Measurements from ENCODE around the gene UBC. TPM values are rescaled to one million over a fixed set of nuclear protein-coding genes. Genes with fewer than 3 reads are reported as not detected.

The UBC gene
- total and polyA plus RNA-seq, 2 of the 4 experiments (the other 2 are of a cell fraction): 2,042 to 4,320 TPM

- Histone ChIP-seq H3K4me3 (ENCODE audit: insufficient read depth, low read depth, low read length) (no peak overlapping the region), H3K27ac (ENCODE audit: insufficient read depth, low read length) (no peak overlapping the region), H3K4me1 (ENCODE audit: control insufficient read depth, insufficient read depth, low read length) (no peaks in the 10 kb centered on the region), H2BK20ac (ENCODE audit: low read depth, low read length) (no peak overlapping the region), H2BK120ac (ENCODE audit: low read depth, low read length) (no peak overlapping the region), H3K9ac (ENCODE audit: low read depth, low read length) (no peak overlapping the region), H3K18ac (ENCODE audit: low read depth, low read length) (no peak overlapping the region), H3K56ac (ENCODE audit: extremely low read depth, insufficient read depth, low read length) (no peak overlapping the region), H4K91ac (ENCODE audit: insufficient read depth, low read depth, low read length) (no peak overlapping the region), H4K5ac (ENCODE audit: low read depth, low read length) (no peak overlapping the region), H3K23ac (ENCODE audit: low read depth, low read length) (no peak overlapping the region), H3K79me1 (ENCODE audit: low read depth in 1 of 2, low read length in 2 of 2) (no peaks in the 10 kb centered on the region), H2BK5ac (ENCODE audit: low read depth, low read length, poor library complexity, severe bottlenecking) (no peak overlapping the region), H2BK15ac (ENCODE audit: low read depth, low read length) (no peak overlapping the region), H3K9me3 (ENCODE audit: control insufficient read depth, insufficient read depth, low read length) (no peaks in the 10 kb centered on the region), H3K9me1 (ENCODE audit: insufficient read depth, low read length) (no peaks in the 10 kb centered on the region), H4K8ac (ENCODE audit: low read depth in 2 of 2, low read length in 2 of 2) (no peak overlapping the region), H3K27me3 (ENCODE audit: control insufficient read depth, insufficient read depth, low read length) (no peaks in the 10 kb centered on the region), H3K14ac (replicated peaks; ENCODE audit: low read depth, low read length) (no peak overlapping the region), H4K20me1 (ENCODE audit: insufficient read depth, low read length) (no peaks in the 10 kb centered on the region), H2AFZ (replicated peaks; ENCODE audit: low read length, poor library complexity) (no peak overlapping the region), H3K4ac (ENCODE audit: low read depth, low read length) (no peak overlapping the region), H2AK5ac (ENCODE audit: low read depth, low read length) (no peak overlapping the region), H3K36me3 (ENCODE audit: control insufficient read depth, insufficient read depth, low read length) (peaks cover 57% of the 10 kb centered on the region), H2AK9ac (replicated peaks; ENCODE audit: low read depth, low read length, poor library complexity) (no peak overlapping the region), H3K4me2 (ENCODE audit: low read depth, low read length) (no peak overlapping the region)
- ATAC-seq (ENCODE audit: low read depth) (no peak), DNase-seq (no peak)
- no CpG with 5 or more reads among the region's 29 CpGs for WGBS, 2 experiments (ENCODE audit: extremely low coverage in 2 of 2, insufficient read length in 1 of 2)
- ChIA-PET CTCF (no interaction called here), POLR2A (ENCODE audit: unreplicated experiment) (no interaction called here)
- dilution Hi-C loops (cut with HindIII; ENCODE audit: low sequenced_read_pairs, unreplicated experiment) (no loop called here), in situ Hi-C loops (cut with MboI; ENCODE audit: low sequenced_read_pairs) (no loop called here), intact Hi-C loops (cut with micrococcal nuclease) (no loop called here)
- no TSS peak for BruUV-seq (replicated peaks)
- TF ChIP-seq NFE2L2 (IDR thresholded peaks at IDR 0.05; ENCODE audit: low read depth, low read length) (no peak), FOS (IDR thresholded peaks at IDR 0.05; ENCODE audit: low read depth, low read length) (no peak), RAD21 (IDR thresholded peaks at IDR 0.05; ENCODE audit: low read length) (no peak), RCOR1 (IDR thresholded peaks at IDR 0.05; ENCODE audit: insufficient replicate concordance, low read length) (no peak), POLR2A (IDR thresholded peaks at IDR 0.05; ENCODE audit: low read depth, low read length) (no peak), SMC3 (IDR thresholded peaks at IDR 0.05; ENCODE audit: low read depth, low read length) (no peak), MAFK (IDR thresholded peaks at IDR 0.05; ENCODE audit: low read depth, low read length) (no peak), CHD1 (IDR thresholded peaks at IDR 0.05; ENCODE audit: low read depth, low read length) (no peak), MAZ (IDR thresholded peaks at IDR 0.05; ENCODE audit: borderline replicate concordance, low read depth, low read length) (no peak), BHLHE40 (IDR thresholded peaks at IDR 0.05; ENCODE audit: low read depth, low read length) (no peak), CEBPB (IDR thresholded peaks at IDR 0.05; ENCODE audit: low read depth, low read length) (no peak), RFX5 (IDR thresholded peaks at IDR 0.05; ENCODE audit: low read depth, low read length) (no peak), MXI1 (IDR thresholded peaks at IDR 0.05; ENCODE audit: borderline replicate concordance, low read depth, low read length) (no peak)
- TF ChIP-seq, protein P1, sequence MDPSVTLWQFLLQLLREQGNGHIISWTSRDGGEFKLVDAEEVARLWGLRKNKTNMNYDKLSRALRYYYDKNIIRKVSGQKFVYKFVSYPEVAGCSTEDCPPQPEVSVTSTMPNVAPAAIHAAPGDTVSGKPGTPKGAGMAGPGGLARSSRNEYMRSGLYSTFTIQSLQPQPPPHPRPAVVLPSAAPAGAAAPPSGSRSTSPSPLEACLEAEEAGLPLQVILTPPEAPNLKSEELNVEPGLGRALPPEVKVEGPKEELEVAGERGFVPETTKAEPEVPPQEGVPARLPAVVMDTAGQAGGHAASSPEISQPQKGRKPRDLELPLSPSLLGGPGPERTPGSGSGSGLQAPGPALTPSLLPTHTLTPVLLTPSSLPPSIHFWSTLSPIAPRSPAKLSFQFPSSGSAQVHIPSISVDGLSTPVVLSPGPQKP (IDR thresholded peaks at IDR 0.05; ENCODE audit: borderline replicate concordance, low read depth, low read length): no peak
- TF ChIP-seq, protein P2, sequence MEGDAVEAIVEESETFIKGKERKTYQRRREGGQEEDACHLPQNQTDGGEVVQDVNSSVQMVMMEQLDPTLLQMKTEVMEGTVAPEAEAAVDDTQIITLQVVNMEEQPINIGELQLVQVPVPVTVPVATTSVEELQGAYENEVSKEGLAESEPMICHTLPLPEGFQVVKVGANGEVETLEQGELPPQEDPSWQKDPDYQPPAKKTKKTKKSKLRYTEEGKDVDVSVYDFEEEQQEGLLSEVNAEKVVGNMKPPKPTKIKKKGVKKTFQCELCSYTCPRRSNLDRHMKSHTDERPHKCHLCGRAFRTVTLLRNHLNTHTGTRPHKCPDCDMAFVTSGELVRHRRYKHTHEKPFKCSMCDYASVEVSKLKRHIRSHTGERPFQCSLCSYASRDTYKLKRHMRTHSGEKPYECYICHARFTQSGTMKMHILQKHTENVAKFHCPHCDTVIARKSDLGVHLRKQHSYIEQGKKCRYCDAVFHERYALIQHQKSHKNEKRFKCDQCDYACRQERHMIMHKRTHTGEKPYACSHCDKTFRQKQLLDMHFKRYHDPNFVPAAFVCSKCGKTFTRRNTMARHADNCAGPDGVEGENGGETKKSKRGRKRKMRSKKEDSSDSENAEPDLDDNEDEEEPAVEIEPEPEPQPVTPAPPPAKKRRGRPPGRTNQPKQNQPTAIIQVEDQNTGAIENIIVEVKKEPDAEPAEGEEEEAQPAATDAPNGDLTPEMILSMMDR (conservative IDR thresholded peaks at IDR 0.05; ENCODE audit: low read depth, low read length): no peak
- TF ChIP-seq, protein P3, sequence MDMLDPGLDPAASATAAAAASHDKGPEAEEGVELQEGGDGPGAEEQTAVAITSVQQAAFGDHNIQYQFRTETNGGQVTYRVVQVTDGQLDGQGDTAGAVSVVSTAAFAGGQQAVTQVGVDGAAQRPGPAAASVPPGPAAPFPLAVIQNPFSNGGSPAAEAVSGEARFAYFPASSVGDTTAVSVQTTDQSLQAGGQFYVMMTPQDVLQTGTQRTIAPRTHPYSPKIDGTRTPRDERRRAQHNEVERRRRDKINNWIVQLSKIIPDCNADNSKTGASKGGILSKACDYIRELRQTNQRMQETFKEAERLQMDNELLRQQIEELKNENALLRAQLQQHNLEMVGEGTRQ (IDR thresholded peaks at IDR 0.05; ENCODE audit: low read depth, low read length): no peak
Observed at GRCh38 chr12:124961055-124961454, 46.6 kb upstream of the UBC start.
